ENCODE data around the gene SPOCK1. TPM values are rescaled to one million over a fixed set of nuclear protein-coding genes. Genes with fewer than 3 reads are reported as not detected.

SPOCK1 gene
- total RNA-seq, 1 experiment from 2014 or later: 0.27 TPM

DNA sequence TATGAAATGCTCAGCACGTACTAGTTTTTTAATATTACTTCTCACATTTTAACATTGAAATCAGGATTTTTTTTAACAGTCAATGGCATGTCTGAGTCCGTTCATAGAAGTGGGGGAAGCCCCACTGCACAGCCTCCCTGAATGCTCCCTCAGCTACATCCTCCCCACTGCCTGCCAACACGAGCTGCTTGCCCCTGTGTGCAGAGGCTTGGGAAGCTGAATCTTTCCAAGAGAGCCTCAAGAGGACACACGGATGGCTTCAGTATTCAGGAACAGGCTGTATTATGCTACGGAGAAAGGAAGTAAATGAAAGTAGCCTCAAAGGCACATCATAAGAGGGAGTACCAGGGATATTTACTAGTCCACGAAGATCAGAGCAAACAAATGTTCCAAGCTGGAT, 248.7 kb downstream of the SPOCK1 start:
- CTCF ChIA-PET: no interaction called here
- no peak for TF ChIP-seq JUND (IDR thresholded peaks at IDR 0.05)
- TF ChIP-seq RAD21 (IDR thresholded peaks at IDR 0.05; ENCODE audit: low read depth): no peak
- TF ChIP-seq, protein P1, sequence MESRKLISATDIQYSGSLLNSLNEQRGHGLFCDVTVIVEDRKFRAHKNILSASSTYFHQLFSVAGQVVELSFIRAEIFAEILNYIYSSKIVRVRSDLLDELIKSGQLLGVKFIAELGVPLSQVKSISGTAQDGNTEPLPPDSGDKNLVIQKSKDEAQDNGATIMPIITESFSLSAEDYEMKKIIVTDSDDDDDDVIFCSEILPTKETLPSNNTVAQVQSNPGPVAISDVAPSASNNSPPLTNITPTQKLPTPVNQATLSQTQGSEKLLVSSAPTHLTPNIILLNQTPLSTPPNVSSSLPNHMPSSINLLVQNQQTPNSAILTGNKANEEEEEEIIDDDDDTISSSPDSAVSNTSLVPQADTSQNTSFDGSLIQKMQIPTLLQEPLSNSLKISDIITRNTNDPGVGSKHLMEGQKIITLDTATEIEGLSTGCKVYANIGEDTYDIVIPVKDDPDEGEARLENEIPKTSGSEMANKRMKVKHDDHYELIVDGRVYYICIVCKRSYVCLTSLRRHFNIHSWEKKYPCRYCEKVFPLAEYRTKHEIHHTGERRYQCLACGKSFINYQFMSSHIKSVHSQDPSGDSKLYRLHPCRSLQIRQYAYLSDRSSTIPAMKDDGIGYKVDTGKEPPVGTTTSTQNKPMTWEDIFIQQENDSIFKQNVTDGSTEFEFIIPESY (IDR thresholded peaks at IDR 0.05; ENCODE audit: extremely low read depth, insufficient replicate concordance, low read length): no peak
- no peak for TF ChIP-seq SRF (IDR thresholded peaks at IDR 0.05; ENCODE audit: low read depth)
- no peak for TF ChIP-seq ELF1 (IDR thresholded peaks at IDR 0.05; ENCODE audit: borderline replicate concordance, low read depth)
- no peak for TF ChIP-seq SIN3A (IDR thresholded peaks at IDR 0.05; ENCODE audit: low read depth)
- TF ChIP-seq, protein P2, sequence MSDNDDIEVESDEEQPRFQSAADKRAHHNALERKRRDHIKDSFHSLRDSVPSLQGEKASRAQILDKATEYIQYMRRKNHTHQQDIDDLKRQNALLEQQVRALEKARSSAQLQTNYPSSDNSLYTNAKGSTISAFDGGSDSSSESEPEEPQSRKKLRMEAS (IDR thresholded peaks at IDR 0.05): no peak
- no peak for TF ChIP-seq ZNF274 (IDR thresholded peaks at IDR 0.05; ENCODE audit: low read depth, low read length)
- no peak for TF ChIP-seq EZH2phosphoT487 (IDR thresholded peaks at IDR 0.05; ENCODE audit: borderline replicate concordance)
- TF ChIP-seq, protein P3, sequence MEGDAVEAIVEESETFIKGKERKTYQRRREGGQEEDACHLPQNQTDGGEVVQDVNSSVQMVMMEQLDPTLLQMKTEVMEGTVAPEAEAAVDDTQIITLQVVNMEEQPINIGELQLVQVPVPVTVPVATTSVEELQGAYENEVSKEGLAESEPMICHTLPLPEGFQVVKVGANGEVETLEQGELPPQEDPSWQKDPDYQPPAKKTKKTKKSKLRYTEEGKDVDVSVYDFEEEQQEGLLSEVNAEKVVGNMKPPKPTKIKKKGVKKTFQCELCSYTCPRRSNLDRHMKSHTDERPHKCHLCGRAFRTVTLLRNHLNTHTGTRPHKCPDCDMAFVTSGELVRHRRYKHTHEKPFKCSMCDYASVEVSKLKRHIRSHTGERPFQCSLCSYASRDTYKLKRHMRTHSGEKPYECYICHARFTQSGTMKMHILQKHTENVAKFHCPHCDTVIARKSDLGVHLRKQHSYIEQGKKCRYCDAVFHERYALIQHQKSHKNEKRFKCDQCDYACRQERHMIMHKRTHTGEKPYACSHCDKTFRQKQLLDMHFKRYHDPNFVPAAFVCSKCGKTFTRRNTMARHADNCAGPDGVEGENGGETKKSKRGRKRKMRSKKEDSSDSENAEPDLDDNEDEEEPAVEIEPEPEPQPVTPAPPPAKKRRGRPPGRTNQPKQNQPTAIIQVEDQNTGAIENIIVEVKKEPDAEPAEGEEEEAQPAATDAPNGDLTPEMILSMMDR (IDR thresholded peaks at IDR 0.05 in 2 of 3, conservative IDR thresholded peaks at IDR 0.05 in 1 of 3; ENCODE audit: borderline replicate concordance in 1 of 3, insufficient read depth in 1 of 3, low read depth in 2 of 3, low read length in 2 of 3): no peak
- TF ChIP-seq EGR1 (IDR thresholded peaks at IDR 0.05; ENCODE audit: low read depth): no peak
- TF ChIP-seq POLR2AphosphoS5 (IDR thresholded peaks at IDR 0.05; ENCODE audit: low read depth, low read length): no peak
- no peak for TF ChIP-seq CEBPB (IDR thresholded peaks at IDR 0.05; ENCODE audit: low read depth)
- no peak for TF ChIP-seq CBX3 (IDR thresholded peaks at IDR 0.05; ENCODE audit: low read depth)
- TF ChIP-seq, protein P4, sequence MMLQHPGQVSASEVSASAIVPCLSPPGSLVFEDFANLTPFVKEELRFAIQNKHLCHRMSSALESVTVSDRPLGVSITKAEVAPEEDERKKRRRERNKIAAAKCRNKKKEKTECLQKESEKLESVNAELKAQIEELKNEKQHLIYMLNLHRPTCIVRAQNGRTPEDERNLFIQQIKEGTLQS (IDR thresholded peaks at IDR 0.05): no peak
- TF ChIP-seq YY1 (IDR thresholded peaks at IDR 0.05; ENCODE audit: extremely low read depth, insufficient replicate concordance, low read depth, low read length): no peak
- no peak for TF ChIP-seq TCF7L2 (IDR thresholded peaks at IDR 0.05; ENCODE audit: borderline replicate concordance, extremely low read depth, insufficient read depth, insufficient read length)
- no peak for TF ChIP-seq FOSL1 (IDR thresholded peaks at IDR 0.05; ENCODE audit: low read depth)
- no peak for TF ChIP-seq SP1 (IDR thresholded peaks at IDR 0.05; ENCODE audit: low read depth)
- POLR2A ChIA-PET: no interaction called here

More for the DNA sequence above, 248.7 kb downstream of the SPOCK1 start:
- Histone ChIP-seq H3K9me2 (ENCODE audit: insufficient read depth) (no peaks in the 10 kb centered on the region), H3K9me3 (ENCODE audit: control insufficient read depth in 1 of 2, insufficient read depth in 1 of 2, low read depth in 1 of 2, low read length in 2 of 2) (no peaks in the 10 kb centered on the region), H3K79me2 (ENCODE audit: insufficient read depth, low read length) (no peaks in the 10 kb centered on the region), H3K4me3 (replicated peaks in 1 of 2; ENCODE audit: low read depth in 1 of 2, low read length in 2 of 2) (no peak overlapping the region), H3K4me1 (ENCODE audit: control insufficient read depth in 1 of 2, insufficient read depth in 2 of 2, low read length in 2 of 2) (no peaks in the 10 kb centered on the region), H3K9ac (ENCODE audit: low read length) (no peak overlapping the region), H2AFZ (ENCODE audit: low read depth, low read length, poor library complexity, severe bottlenecking) (no peak overlapping the region), H4K20me1 (ENCODE audit: insufficient read depth) (no peaks in the 10 kb centered on the region), H3K27ac (ENCODE audit: low read depth, low read length) (no peak overlapping the region), H3K27me3 (ENCODE audit: insufficient read depth, low read length) (peaks cover 19% of the 10 kb centered on the region; the same call in 1 of the 2 replicates), H3K4me2 (ENCODE audit: low read length) (no peak overlapping the region), H3K36me3 (ENCODE audit: control insufficient read depth in 1 of 2, insufficient read depth in 2 of 2, low read length in 2 of 2) (no peaks in the 10 kb centered on the region)
- RAD21 ChIA-PET (ENCODE audit: low non-redundant PET in 1 of 2, low total read pairs in 2 of 2, uncharacterized antibody in 2 of 2, unreplicated experiment in 2 of 2): no interaction called here
- no peak for DNase-seq (ENCODE audit: low read depth, low spot score)
- BruUV-seq (replicated peaks): no TSS peak
- intact Hi-C loops (cut with micrococcal nuclease): no loop called here
- no peak for ATAC-seq

Measured in HCT116 (cell line).